Neuron (in vitro differentiated cells): ENCODE data around the gene CYBA.

Experiments used
- H2AFZ ChIP-seq: one replicate; pipeline ENCODE4 v1.6.1; 2013; ENCODE audit warnings: low read depth, mild to moderate bottlenecking, inconsistent platforms, low read length, moderate library complexity
- H3K27me3 ChIP-seq: one replicate; pipeline ENCODE4 v1.6.1; 2013; ENCODE audit warnings: low read length; ENCODE audit not compliant: insufficient read depth
- H3K36me3 ChIP-seq: one replicate; pipeline ENCODE4 v1.6.1; 2013; ENCODE audit warnings: low read length; ENCODE audit not compliant: insufficient read depth
- H3K4me1 ChIP-seq: one replicate; pipeline ENCODE4 v1.6.1; 2013; ENCODE audit warnings: low read length; ENCODE audit not compliant: insufficient read depth
- H3K4me3 ChIP-seq: 2 replicates; pipeline ENCODE4 v1.5.1; 2013; ENCODE audit warnings: mild to moderate bottlenecking, low read length, moderate library complexity
- H3K9me3 ChIP-seq: one replicate; pipeline ENCODE4 v1.6.1; 2013; ENCODE audit warnings: low read length

CYBA gene

GRCh38 chr16:88631920-88632586 is 18.8 kb downstream of the CYBA start:
- Histone ChIP-seq H3K27me3 (no peaks in the 10 kb centered on the region), H3K4me3 (no peak overlapping the region), H3K36me3 (peaks cover 53% of the 10 kb centered on the region)

GRCh38 chr16:88631384-88631783 is 19.5 kb downstream of the CYBA start:
- Histone ChIP-seq H3K4me3 (no peak overlapping the region), H3K36me3 (peaks cover 59% of the 10 kb centered on the region), H3K4me1 (no peaks in the 10 kb centered on the region), H2AFZ (no peak overlapping the region), H3K27me3 (no peaks in the 10 kb centered on the region), H3K9me3 (no peaks in the 10 kb centered on the region)

More at GRCh38 chr16:88631920-88632586, 18.8 kb downstream of the CYBA start:
- no peaks in the 10 kb centered on the region for H3K4me1 ChIP-seq
- H2AFZ ChIP-seq = no peak overlapping the region
- no peaks in the 10 kb centered on the region for H3K9me3 ChIP-seq

GRCh38 chr16:88630941-88631340 is 19.9 kb downstream of the CYBA start:
- no peaks in the 10 kb centered on the region for H3K4me1 ChIP-seq
- no peak overlapping the region for H3K4me3 ChIP-seq
- no peaks in the 10 kb centered on the region for H3K27me3 ChIP-seq
- H3K36me3 ChIP-seq = peaks cover 62% of the 10 kb centered on the region
- no peak overlapping the region for H2AFZ ChIP-seq
- no peaks in the 10 kb centered on the region for H3K9me3 ChIP-seq

- H3K27me3 ChIP-seq = no peaks in the 10 kb centered on the region
- no peak overlapping the region for H2AFZ ChIP-seq
- H3K9me3 ChIP-seq = no peaks in the 10 kb centered on the region
- no peak overlapping the region for H3K4me3 ChIP-seq
- no peaks in the 10 kb centered on the region for H3K4me1 ChIP-seq
- H3K36me3 ChIP-seq = peaks cover 65% of the 10 kb centered on the region
These were observed 20.4 kb downstream of the CYBA start for GRCh38 chr16:88630433-88630832.

- Histone ChIP-seq H3K27me3 (no peaks in the 10 kb centered on the region), H2AFZ (no peak overlapping the region), H3K4me3 (no peak overlapping the region), H3K4me1 (no peaks in the 10 kb centered on the region), H3K9me3 (no peaks in the 10 kb centered on the region), H3K36me3 (peaks cover 71% of the 10 kb centered on the region)
These were observed 21.0 kb downstream of the CYBA start for GRCh38 chr16:88629835-88630234.

GRCh38 chr16:88628512-88628974 is 22.3 kb downstream of the CYBA start:
- no peak overlapping the region for H3K4me3 ChIP-seq
- H3K36me3 ChIP-seq = peaks cover 84% of the 10 kb centered on the region
- no peak overlapping the region for H2AFZ ChIP-seq
- no peaks in the 10 kb centered on the region for H3K9me3 ChIP-seq
- H3K27me3 ChIP-seq = no peaks in the 10 kb centered on the region
- no peaks in the 10 kb centered on the region for H3K4me1 ChIP-seq

- H3K4me3 ChIP-seq = no peak overlapping the region
- H2AFZ ChIP-seq = no peak overlapping the region
- H3K4me1 ChIP-seq = no peaks in the 10 kb centered on the region
- H3K36me3 ChIP-seq = peaks cover 86% of the 10 kb centered on the region
- no peaks in the 10 kb centered on the region for H3K27me3 ChIP-seq
- no peaks in the 10 kb centered on the region for H3K9me3 ChIP-seq
These were observed 23.1 kb downstream of the CYBA start for GRCh38 chr16:88627531-88628411.

GRCh38 chr16:88626646-88627045 is 24.2 kb downstream of the CYBA start:
- H3K4me3 ChIP-seq = no peak overlapping the region
- H2AFZ ChIP-seq = no peak overlapping the region
- peaks cover 89% of the 10 kb centered on the region for H3K36me3 ChIP-seq
- no peaks in the 10 kb centered on the region for H3K27me3 ChIP-seq
- no peaks in the 10 kb centered on the region for H3K9me3 ChIP-seq
- no peaks in the 10 kb centered on the region for H3K4me1 ChIP-seq

- H3K36me3 ChIP-seq = peaks cover 76% of the 10 kb centered on the region
These were observed 25.8 kb downstream of the CYBA start for GRCh38 chr16:88624977-88625576.

GRCh38 chr16:88624481-88624880 is 26.4 kb downstream of the CYBA start:
- Histone ChIP-seq H3K36me3 (peaks cover 74% of the 10 kb centered on the region), H2AFZ (no peak overlapping the region), H3K27me3 (no peaks in the 10 kb centered on the region), H3K4me3 (no peak overlapping the region), H3K4me1 (no peaks in the 10 kb centered on the region), H3K9me3 (no peaks in the 10 kb centered on the region)

More at GRCh38 chr16:88624977-88625576, 25.8 kb downstream of the CYBA start:
- H3K4me3 ChIP-seq = no peak overlapping the region
- no peaks in the 10 kb centered on the region for H3K4me1 ChIP-seq
- no peaks in the 10 kb centered on the region for H3K9me3 ChIP-seq
- no peaks in the 10 kb centered on the region for H3K27me3 ChIP-seq
- H2AFZ ChIP-seq = no peak overlapping the region

GRCh38 chr16:88623858-88624257 is 27.0 kb downstream of the CYBA start:
- H3K4me1 ChIP-seq = no peaks in the 10 kb centered on the region
- H3K27me3 ChIP-seq = no peaks in the 10 kb centered on the region
- H3K36me3 ChIP-seq = peaks cover 75% of the 10 kb centered on the region
- no peak overlapping the region for H3K4me3 ChIP-seq
- no peaks in the 10 kb centered on the region for H3K9me3 ChIP-seq
- no peak overlapping the region for H2AFZ ChIP-seq

GRCh38 chr16:88622866-88623265 is 28.0 kb downstream of the CYBA start:
- H3K4me1 ChIP-seq = no peaks in the 10 kb centered on the region

GRCh38 chr16:88622125-88622524 is 28.7 kb downstream of the CYBA start:
- Histone ChIP-seq H3K27me3 (no peaks in the 10 kb centered on the region), H3K9me3 (no peaks in the 10 kb centered on the region), H2AFZ (no peak overlapping the region), H3K4me1 (no peaks in the 10 kb centered on the region), H3K4me3 (no peak overlapping the region), H3K36me3 (peaks cover 72% of the 10 kb centered on the region)

More at GRCh38 chr16:88622866-88623265, 28.0 kb downstream of the CYBA start:
- H3K9me3 ChIP-seq = no peaks in the 10 kb centered on the region
- H3K4me3 ChIP-seq = no peak overlapping the region
- no peak overlapping the region for H2AFZ ChIP-seq
- H3K36me3 ChIP-seq = peaks cover 74% of the 10 kb centered on the region
- no peaks in the 10 kb centered on the region for H3K27me3 ChIP-seq
